GM21786 (cell line): ENCODE measurements around the gene SCD.
"Not testable (repeated sequence)": the region's sequence is repeated elsewhere in the genome, so short reads cannot be mapped to it uniquely, and the experiment has no call there.

Experiments used
- ATAC-seq: cut with Tn5 transposase; IDR thresholded peaks from one replicate; pipeline ENCODE4 v1.9.1; 2021; ENCODE audit not compliant: unreplicated experiment

Gene SCD

GRCh38 chr10:100346765-100347567 lies at the start of gene SCD:
SCD (plus strand) TSS chr10:100347233; CDS start chr10:100347505, 272 bp downstream.
- ATAC-seq, result peak; percentile 85

GRCh38 chr10:100297242-100297641 lies 49.8 kb upstream of the SCD start:
- no peak for ATAC-seq

DNA sequence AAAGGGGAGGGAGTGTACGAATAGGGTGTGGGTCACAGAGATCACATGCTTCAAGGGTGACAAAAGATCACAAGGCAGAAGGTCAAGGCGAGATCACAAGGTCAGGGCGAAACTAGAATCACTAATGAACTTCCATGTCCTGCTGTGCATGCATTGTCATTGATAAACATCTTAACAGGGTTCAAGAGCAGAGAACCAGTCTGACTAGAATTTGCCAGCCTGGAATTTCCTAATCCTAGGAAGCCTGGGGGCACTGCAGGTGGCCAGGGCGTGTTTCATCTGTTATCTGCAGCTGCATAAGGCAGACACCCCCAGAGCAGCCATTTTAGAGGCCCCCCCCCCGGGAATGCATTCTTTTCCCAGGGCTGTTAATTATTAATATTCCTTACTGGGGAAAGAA lies 45.9 kb upstream of the SCD start:
- not testable (repeated sequence) for ATAC-seq

GRCh38 chr10:100303724-100304319 lies 43.2 kb upstream of the SCD start:
- no peak for ATAC-seq

- ATAC-seq, result no peak
Observed at GRCh38 chr10:100304414-100304813, 42.6 kb upstream of the SCD start.

GRCh38 chr10:100306861-100307260 lies 40.2 kb upstream of the SCD start:
- ATAC-seq, result no peak

DNA sequence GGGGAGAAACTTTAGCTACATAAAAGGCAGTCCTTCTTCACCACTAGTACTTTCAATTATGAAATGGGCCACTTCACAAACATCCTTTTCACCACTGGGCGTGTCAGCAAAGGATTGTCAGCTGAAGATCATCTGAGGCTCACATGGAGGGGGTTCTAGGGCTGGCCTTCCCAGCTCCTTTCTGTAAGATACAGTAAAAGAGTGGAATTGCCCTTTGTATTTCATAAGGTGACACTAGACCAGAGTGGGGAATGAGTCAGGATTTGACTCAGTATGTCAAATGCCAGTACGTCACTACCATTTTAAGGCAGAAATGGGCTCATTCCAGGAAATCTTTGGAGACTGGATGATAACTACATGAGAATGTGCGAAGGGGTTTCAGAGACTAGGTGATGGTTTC lies 39.3 kb upstream of the SCD start:
- no peak for ATAC-seq

- no peak for ATAC-seq
Observed at GRCh38 chr10:100311298-100311697, 35.7 kb upstream of the SCD start.

DNA sequence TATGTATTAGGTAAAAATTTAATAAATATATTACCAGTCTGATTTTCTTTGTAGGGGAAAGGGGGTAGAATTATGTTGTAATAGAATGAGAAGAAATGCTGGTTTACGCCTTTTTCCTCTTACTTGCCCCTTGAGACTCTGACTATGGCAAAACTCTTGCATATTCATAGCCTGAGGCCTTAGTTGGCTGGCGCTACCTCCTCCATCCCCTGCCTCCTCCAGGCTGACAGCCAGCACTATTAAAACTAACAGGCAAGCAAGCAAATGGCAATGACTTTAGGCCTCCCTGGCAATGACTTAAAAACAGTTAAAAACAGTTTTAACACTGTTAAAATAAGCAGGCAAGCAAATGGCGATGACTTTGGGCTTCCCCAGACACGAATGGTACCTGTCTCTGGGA lies 31.4 kb upstream of the SCD start:
- no peak for ATAC-seq

DNA sequence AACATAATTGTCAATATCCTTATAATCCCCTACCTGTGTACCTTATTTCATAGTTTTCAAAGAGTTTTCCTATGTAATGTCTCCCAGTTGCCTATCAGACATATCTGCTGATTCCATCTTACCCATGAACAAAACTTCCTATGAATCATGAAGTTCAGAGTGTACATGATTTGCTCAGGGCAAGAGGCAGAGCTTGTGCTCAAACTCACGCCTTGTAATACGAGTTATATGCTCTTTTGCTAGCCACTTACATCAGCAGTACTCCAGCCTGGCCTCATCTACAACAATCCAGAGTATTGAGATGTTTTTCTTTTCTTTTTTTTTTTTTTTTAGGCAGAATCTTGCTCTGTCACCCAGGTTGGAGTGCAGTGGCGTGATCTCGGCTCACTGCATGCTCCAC lies 28.8 kb upstream of the SCD start:
- no peak for ATAC-seq

DNA sequence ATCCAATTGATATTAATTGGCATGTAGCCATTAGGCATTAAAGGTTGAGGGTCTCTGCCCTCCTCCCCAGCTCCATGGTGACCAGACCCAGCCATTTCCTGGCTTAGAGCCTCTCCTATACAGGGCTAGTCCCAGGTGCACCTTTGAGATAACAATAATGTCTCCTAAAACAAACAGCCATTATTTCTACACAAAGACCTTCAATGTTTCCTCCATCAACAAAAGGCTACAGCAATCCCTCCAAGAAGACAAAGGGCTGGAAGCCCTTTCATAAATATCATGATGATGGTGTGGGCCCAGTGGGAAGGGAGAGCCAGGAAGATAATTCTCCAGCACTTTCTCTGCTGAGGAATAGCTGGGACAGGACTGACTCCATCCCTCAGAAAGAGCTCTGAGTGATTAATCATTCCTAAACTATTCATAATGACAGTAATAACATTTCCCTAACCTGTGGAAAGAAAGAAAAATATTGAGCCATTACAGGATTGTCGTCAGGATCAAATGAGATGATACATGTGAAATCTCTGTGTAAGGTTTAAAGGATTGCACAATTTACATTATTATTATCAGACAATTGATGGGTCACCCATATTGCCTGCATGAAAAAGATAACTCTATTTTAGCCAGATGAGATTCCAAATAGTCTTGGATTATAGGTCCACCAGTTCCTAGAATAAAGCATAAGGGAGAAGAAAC lies 27.2 kb upstream of the SCD start:
- ATAC-seq, result no peak

- ATAC-seq, result no peak
Observed at GRCh38 chr10:100325158-100325557, 21.9 kb upstream of the SCD start.

DNA sequence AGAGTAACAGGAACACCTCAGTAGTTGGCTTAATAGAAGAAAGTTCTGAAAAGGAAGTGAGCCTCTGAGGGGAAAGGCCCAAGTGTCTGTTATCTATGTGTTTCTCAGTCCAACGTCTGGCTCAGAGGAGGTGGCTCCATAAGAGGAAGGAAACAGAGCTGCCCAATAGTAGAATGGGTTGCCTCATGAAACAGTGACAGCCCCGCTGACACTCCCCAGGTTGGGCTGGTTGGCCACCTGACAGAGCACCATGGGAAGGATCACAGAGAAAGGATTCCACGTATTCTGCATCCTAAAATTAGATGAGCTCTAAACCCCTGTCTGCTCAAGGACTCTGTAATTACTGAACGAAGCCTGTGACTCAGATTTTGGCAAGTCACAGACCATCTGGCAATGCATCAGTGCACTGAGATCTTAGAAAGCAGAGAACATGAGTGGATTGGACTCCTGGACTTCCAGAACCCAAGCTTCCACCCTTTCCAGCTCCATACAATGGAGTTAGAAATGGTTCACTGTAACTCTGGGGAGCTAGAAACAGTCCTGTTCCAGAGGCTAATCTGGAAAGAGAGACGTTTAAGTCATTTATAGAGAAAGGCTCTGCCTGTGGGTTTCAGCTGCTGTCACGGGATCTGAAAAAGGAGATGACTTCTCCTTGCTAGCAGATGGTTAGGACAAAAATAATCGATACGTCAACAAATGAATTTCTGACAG lies 19.9 kb upstream of the SCD start:
- ATAC-seq, result peak; percentile 98

DNA sequence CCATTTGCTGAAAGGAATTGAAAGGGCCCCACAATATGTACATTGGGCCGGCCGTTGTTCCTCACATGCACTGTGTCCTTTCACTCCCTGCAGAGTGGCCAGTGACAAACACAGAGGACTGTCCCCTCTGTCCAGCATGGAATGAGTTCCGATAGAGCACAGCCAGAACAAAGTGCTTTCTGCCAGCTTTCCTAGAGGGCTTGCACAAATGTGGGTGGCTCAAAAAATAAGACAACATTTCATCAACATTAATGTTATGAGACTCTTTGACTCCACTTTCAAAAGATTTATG lies 19.4 kb upstream of the SCD start:
- no peak for ATAC-seq

DNA sequence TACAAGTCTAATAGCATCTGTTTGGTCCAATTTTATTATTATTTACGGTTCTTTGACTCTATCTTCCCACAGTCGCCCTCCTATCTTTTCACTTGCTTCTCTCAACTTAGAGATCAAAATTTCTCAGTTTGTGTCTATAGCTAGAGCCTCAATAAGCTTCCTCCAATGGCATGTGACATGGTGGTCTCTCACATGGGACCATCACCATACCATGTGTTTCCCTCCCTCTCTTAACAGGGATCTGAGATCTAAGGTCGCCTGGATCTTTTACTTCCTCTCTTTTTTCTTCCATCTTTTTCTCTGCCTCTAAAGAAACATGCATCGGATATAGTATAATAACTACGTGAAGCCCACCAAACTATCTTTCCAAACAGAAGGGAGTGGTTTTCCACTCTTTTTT lies 18.8 kb upstream of the SCD start:
- ATAC-seq, result no peak

- ATAC-seq, result no peak
Observed at GRCh38 chr10:100330079-100330478, 17.0 kb upstream of the SCD start, which contains the start of gene PKD2L1. PKD2L1 (minus strand) TSS chr10:100330228; CDS start chr10:100330103, 125 bp downstream.

- no peak for ATAC-seq
Observed at GRCh38 chr10:100333106-100333505, 13.9 kb upstream of the SCD start.

DNA sequence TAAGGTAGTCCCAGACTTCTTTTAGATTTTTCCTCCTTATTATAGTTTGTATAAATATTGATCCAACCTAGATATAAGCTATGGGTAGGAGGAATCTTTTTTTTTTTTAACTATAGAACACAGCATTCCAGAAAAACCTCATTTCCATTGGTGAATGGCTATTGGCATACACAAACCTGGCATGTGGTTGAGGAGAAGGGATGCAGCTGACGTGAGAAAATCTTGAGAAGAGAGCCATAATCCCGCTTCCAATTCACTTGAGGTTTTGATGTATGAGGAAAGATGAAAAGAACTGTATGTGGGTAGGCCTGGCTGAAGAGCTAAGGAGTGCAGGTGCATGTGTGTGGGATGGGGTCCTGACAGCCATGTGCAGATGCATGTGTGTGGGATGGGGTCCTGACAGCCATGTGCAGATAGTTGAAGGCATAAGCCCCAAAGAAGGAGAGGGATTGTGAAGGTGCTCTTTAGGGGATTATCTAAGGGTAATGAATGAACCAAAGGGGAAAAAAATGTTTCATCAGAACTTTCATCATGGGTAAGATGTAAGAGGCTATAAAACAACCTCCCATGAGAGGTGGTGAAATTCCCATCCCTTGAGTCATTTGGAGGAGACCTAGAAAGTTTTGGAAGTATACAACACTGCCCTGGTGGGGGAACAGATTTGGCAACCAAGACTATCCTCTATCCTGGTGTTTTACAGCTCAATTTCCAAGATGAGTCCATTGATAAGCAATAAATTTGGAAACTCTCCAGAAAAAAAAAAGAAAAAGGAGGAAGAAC lies 13.2 kb upstream of the SCD start:
- no peak for ATAC-seq

DNA sequence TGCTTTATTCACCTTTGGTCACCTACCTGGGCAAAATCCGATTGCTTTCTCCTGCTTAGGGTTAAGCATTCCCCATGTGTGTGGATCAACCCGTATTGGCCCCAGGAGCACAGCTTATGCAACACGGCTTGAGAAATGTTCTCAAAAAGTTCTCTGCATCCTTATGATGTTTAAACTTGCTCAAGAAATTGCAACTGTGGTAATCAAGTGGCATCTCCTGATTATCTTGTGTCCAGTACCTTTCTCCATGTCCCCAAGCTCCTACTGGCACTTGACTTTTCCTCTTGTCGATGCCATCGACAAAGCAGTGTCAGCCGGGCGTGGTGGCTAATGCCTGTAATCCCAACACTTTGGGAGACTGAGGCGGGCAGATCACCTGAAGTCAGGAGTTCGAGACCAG lies 12.3 kb upstream of the SCD start:
- ATAC-seq, result no peak

- no peak for ATAC-seq
Observed at GRCh38 chr10:100338434-100339036, 8.5 kb upstream of the SCD start.
